ENCODE results near the gene TNFAIP2.

TNFAIP2 gene

GRCh38 chr14:103094406-103095209, 28.7 kb upstream of the TNFAIP2 start, which contains the start of gene EXOC3L4:
EXOC3L4 (plus strand) TSS chr14:103094725; CDS start chr14:103100220, 5,495 bp downstream.
- no peak for DNase-seq (ENCODE audit: low read depth)

- no peak for DNase-seq (ENCODE audit: low read depth)
These were observed 28.0 kb upstream of the TNFAIP2 start for GRCh38 chr14:103095210-103095778.

DNA sequence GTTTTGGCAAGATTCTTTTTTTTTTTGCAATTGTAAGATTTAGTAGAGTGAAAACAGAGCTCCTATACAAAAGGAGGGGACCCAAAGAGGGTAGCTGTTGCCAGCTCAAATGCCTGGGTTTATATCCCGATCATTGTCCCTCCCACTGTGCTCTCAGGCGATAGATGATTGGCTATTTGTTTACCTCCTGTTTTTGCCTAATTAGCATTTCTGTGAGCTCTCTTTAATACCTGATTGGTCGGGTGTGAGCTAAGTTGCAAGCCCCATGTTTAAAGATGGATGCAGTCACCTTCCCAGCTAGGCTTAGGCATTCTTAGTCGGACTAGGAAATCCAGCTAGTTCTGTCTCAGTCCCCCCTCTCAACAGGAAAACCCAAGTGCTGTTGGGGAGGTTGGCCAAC, 26.9 kb upstream of the TNFAIP2 start:
- DNase-seq (ENCODE audit: low read depth) = no peak

- DNase-seq (ENCODE audit: low read depth) = no peak
These were observed 25.8 kb upstream of the TNFAIP2 start for GRCh38 chr14:103097244-103097993.

DNA sequence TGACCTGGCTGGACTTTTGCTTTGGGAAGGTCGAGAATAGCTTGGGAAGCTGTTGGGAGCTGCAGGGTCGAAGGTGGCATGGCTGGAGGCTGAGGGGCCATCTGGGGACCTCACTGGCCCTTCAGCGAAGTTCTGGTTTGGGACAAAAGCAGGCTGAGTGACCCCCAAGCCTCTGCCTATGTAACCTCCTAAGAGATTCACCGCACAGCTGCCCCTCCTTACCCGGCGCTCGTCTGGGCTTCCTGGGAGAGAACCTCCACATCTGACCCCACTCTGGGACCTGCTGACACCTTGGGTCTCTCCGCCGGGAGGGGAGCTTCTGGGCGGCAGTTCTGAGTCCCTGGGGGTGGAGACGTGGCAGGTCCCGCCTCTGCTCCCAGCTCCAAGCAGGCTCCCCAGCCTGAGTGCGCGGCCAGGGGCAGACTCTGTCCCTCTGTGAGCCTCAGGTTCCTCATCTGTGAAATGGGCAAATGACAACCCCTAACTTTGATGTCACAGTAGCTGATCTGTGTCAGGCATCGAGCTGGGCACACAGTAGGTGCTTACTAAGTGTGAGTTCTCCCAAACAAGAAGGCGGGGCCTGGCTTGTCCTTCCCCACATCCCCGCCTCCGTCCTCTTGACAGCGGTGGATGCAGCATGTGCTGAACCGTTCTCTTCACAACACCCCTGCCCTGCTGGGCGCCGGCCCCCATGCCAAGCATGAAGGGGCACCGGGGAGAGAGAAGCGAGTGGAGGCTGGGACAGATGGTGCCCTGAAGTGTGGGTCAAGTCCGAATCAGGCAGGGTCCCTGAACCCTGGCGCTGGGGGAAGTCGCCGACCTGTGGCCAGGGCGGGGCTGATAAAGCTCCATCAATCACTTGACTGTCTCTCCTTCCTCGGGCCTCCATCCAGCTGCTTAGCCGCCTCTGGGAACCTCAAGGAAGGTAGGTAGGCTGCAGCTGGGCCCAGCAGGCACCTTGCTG, 25.0 kb upstream of the TNFAIP2 start:
- no peak for DNase-seq (ENCODE audit: low read depth)

DNA sequence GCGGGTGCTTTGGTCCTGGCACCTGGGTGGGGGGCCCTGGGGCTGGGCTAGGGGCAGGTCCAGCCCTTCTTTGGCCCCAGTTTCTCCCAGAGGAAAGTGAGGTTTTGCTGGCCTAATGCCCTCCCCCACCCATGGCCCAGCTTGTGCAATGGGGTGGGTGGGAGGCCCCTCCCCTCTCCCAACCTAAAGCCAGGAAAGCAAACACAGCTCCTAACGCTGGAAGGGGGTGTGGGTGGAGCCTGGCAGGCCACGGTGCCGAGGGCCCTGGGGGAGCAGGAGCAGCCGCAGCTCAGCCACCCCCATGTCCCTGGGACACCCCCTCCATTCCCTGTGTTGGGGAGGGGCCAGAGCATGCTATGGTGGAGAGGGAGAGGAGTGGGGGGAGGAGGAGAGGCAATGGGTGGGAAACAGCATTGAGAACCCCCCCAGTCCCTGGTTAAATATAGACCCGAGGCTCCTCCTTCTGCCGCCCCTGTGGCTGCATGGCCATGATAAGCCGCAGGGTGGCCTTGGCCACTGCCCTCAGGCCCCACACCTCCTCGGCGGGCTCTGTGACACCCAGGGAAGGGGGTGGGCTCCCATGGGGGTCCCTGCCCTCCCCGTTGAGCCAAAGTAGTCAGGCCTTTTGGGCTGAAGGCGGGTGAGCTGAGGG, 24.1 kb upstream of the TNFAIP2 start:
- DNase-seq (ENCODE audit: low read depth) = no peak

GRCh38 chr14:103099733-103100280, 23.5 kb upstream of the TNFAIP2 start:
- no peak for DNase-seq (ENCODE audit: low read depth)

- no peak for DNase-seq (ENCODE audit: low read depth)
These were observed 22.8 kb upstream of the TNFAIP2 start for GRCh38 chr14:103100281-103101121.

- DNase-seq (ENCODE audit: low read depth) = no peak
These were observed 21.9 kb upstream of the TNFAIP2 start for GRCh38 chr14:103101257-103101962.

- DNase-seq (ENCODE audit: low read depth) = no peak
These were observed 21.1 kb upstream of the TNFAIP2 start for GRCh38 chr14:103101963-103102688.

DNA sequence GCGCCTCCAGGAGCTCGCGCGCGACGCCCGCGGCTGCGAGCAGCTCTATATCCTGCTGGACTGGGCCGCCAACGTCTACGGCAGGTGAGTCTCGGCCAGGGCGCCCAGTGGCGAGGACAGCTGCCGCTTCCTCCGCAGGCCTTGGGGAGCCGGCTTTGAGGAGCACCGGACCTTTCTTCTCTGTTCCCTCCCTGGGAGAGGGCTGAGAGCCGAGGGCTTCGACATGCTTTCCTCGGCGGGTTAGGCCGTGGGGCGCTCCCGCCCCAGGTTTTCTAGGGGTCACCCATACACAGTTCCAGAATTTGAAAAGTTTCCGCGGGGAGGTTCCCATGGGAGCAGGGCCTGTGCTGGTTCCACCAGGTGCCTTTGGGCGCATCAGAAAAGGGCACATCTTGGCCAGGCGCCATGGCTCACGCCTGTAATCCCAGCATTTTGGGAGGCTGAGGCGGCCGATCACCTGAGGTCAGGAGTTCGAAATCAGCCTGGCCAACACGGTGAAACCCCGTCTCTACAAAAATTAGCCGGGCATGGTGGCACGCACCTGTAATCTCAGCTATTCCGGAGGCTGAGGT, 20.5 kb upstream of the TNFAIP2 start:
- DNase-seq (ENCODE audit: low read depth) = no peak

DNA sequence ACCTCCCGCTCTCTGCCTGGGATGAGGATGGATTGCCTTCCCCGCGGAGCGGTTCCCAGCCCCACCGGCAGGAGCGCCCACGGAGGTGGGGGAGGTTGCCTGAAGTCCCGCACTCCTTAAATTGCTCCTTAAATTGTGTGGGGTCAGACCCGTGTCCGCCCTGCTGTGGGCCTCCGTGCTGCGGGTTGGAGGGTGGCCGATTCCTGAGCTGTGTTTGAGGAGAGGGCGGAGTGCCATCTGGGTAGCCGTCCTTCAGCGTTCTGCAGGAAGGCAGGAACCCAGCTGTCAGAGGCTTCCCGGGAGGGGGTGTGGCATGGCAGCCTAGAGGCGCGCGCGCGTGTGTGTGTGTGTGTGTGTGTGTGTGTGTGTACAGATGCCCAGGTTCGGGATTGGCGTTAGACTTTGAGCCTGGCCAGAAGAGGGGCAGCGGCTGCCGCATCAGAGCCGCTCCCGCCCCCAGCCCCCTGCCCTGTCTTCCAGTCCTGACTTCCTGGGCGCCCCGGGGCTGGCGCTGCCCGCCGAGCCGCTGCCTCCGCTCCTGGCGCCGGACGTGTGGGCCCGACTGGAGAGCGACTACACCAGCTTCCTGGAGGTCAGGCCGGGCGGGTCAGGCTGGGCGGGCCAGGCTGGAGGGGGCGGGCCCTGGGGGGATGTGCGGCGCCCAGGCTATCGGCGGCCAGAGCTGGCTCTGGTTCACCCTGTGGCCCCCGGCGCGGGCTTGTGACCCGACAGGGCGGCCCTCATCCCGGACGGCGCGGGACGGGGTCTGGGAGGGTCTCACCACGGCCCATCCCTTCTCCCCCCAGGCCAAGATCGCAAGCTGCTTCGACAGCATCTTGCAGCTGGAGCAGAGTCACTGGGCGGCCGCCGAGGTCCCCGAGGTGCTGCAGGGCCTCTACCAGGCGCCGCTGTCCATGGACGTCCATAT, 19.5 kb upstream of the TNFAIP2 start:
- DNase-seq (ENCODE audit: low read depth) = peak; percentile 48

DNA sequence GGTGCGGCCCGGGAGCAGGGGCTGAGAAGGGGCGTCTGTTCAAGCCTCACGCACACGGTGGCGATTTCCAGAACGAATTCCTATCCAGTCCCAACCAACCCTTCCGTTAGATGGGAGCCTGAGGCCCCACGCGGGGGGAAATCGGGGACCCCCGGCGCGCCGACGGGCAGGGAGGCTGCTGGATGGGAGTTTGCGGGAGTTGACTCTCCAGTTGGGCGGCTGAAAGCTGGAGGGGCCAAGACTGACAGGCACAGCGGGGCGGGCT, 18.9 kb upstream of the TNFAIP2 start:
- DNase-seq (ENCODE audit: low read depth) = no peak

DNA sequence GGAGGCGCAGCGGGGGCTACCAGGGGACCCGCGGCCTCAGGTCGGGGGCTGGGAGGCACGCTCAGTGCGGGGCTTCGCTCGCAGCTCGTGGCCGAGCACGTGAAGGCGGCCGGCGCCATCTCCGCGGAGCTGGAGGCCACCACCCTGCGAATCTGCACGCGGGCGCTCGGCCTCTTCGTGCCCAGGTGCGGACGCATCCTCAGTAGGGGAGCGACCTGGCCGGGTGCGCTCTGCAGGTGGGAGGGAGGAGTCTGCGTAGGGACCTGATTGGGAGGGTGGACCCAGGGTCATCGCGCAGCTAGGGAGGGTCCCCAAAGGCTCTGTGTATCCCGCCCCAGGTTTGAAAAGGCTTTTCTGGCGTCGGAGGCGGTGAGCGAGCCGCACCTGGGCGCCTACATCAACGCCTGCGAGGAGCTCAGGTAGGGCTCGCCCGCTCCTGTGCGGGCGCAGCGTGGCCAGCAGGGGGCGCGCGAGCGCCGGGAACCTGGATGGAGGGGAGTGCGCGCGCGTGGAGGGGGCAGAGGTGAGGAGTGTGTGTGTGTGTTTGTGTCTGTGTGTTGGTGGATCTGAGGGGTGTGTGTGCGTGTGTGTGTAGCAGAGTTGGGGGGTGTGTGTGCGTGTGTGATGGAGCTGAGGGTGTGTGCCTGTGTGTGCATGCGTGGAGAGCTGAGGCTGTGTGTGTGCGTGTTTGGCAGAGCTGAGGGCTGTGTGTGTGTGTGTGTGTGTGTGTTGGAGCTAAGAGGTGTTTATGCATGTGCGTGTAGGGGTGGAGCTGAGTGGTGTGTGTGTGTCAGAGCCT, 18.4 kb upstream of the TNFAIP2 start:
- DNase-seq (ENCODE audit: low read depth) = peak; percentile 62

- no peak for DNase-seq (ENCODE audit: low read depth)
These were observed 17.6 kb upstream of the TNFAIP2 start for GRCh38 chr14:103105580-103106150.

GRCh38 chr14:103107455-103107854, 15.8 kb upstream of the TNFAIP2 start:
- DNase-seq (ENCODE audit: low read depth) = no peak

All from amniotic epithelial cell (primary cell).